ENCODE results near the gene DHDH.

GRCh38 chr19:48922548-48923490 lies 10.7 kb upstream of the DHDH start:
- TF ChIP-seq CTCF (conservative IDR thresholded peaks at IDR 0.05 in 1 of 2, IDR thresholded peaks at IDR 0.05 in 1 of 2; ENCODE audit: extremely low read depth in 1 of 2, insufficient read depth in 1 of 2, low read depth in 1 of 2, low read length in 2 of 2) (no peak), EZH2 (IDR thresholded peaks at IDR 0.05; ENCODE audit: borderline replicate concordance, low read length) (no peak)

All from mammary epithelial cell (primary cell).